DMS 273 (cell line): ENCODE results near the gene MAST3.

ENCODE experiments used
- DNase-seq: peaks from one replicate; lab custom pipeline; 2025; ENCODE audit not compliant: unreplicated experiment; lab: John Stamatoyannopoulos, UW

Gene MAST3

GRCh38 chr19:18131841-18132596 lies 34.4 kb downstream of the MAST3 start:
- peak; percentile 53 for DNase-seq

- no peak for DNase-seq
Observed at GRCh38 chr19:18135712-18136584, 38.4 kb downstream of the MAST3 start.

GRCh38 chr19:18137242-18137641 lies 39.7 kb downstream of the MAST3 start:
- DNase-seq, result no peak

GRCh38 chr19:18137657-18138339 lies 40.2 kb downstream of the MAST3 start:
- no peak for DNase-seq

GRCh38 chr19:18140473-18140872 lies 42.9 kb downstream of the MAST3 start:
- no peak for DNase-seq

GRCh38 chr19:18141031-18141430 lies 43.5 kb downstream of the MAST3 start:
- no peak for DNase-seq

- DNase-seq, result no peak
Observed at GRCh38 chr19:18143902-18144301, 46.3 kb downstream of the MAST3 start.

- DNase-seq, result no peak
Observed at GRCh38 chr19:18144361-18144760, 46.8 kb downstream of the MAST3 start.

- DNase-seq, result no peak
Observed at GRCh38 chr19:18144906-18145305, 47.3 kb downstream of the MAST3 start.

GRCh38 chr19:18145391-18145999 lies 47.9 kb downstream of the MAST3 start:
- DNase-seq, result no peak

- no peak for DNase-seq
Observed at GRCh38 chr19:18147396-18147795, 49.8 kb downstream of the MAST3 start.

- DNase-seq, result no peak
Observed at GRCh38 chr19:18149596-18149975, 52.0 kb downstream of the MAST3 start.

GRCh38 chr19:18150776-18151624 lies 53.4 kb downstream of the MAST3 start:
- DNase-seq, result no peak

GRCh38 chr19:18152442-18152816 lies 54.9 kb downstream of the MAST3 start:
- DNase-seq, result peak; percentile 99

GRCh38 chr19:18152817-18153555 lies 55.4 kb downstream of the MAST3 start, which contains the start of gene PIK3R2:
PIK3R2 (plus strand) TSS chr19:18153163; CDS start chr19:18155880, 2,717 bp downstream.
- DNase-seq, result peak; percentile 100

- peak; percentile 68 for DNase-seq
Observed at GRCh38 chr19:18153556-18154134, 56.1 kb downstream of the MAST3 start.

- DNase-seq, result no peak
Observed at GRCh38 chr19:18155095-18156087, 57.8 kb downstream of the MAST3 start.

GRCh38 chr19:18156268-18156667 lies 58.7 kb downstream of the MAST3 start:
- peak; percentile 57 for DNase-seq
